ENCODE data around the gene HEG1.

HEG1 gene

DNA sequence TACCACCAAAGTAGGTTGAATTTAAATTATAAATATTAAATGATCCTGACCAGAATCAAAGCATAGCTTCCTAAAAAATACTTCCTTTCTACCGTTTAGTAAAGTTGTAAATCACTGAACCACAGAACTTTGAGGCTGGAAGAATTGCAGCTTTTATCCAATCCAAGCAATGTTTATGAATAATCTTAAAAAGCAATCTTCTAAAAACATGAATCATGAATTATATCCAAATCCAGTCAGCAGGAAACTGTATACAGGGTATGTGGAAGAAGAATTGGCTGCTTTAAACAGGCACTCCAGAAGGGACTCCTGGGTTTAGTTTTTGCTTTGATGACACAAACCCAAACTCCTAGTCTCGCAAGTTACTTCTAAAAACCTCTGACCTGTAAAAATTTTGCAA lies 30.2 kb downstream of the HEG1 start:
- CTCF ChIA-PET, result interaction anchor here (1.0 to 1.7 kb wide), 2 partner anchors 14 to 17 kb away, joined by 4 to 5 read pairs; no protein-coding TSS in a partner anchor
- POLR2A ChIA-PET, result no interaction called here

DNA sequence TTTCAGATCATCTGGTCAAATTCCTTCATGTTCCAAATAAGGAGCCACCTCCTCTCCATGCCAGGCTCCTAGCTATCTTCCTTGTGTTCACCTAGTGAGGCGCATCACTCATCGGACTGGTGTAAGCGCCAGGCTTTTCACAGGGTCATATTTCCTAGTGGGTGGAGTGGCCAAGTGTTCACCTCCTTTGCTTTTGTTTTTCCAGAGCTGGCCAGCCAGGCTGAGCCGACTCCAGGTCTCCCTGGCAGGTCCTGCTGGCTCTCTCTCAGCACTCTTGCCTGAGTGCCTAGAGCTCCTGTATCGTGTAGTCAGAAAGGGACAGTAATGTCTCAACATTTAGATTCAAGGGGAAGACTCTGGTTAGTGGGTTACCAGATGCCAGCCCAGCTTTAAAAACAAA lies 31.0 kb downstream of the HEG1 start:
- ChIA-PET CTCF (interaction anchor here (1.0 to 1.9 kb wide), 4 partner anchors 13 to 412 kb away, joined by 4 to 6 read pairs (median 4); no protein-coding TSS in a partner anchor), POLR2A (no interaction called here)
- no peak for DNase-seq (ENCODE audit: extremely low spot score)
- TF ChIP-seq, protein P1, sequence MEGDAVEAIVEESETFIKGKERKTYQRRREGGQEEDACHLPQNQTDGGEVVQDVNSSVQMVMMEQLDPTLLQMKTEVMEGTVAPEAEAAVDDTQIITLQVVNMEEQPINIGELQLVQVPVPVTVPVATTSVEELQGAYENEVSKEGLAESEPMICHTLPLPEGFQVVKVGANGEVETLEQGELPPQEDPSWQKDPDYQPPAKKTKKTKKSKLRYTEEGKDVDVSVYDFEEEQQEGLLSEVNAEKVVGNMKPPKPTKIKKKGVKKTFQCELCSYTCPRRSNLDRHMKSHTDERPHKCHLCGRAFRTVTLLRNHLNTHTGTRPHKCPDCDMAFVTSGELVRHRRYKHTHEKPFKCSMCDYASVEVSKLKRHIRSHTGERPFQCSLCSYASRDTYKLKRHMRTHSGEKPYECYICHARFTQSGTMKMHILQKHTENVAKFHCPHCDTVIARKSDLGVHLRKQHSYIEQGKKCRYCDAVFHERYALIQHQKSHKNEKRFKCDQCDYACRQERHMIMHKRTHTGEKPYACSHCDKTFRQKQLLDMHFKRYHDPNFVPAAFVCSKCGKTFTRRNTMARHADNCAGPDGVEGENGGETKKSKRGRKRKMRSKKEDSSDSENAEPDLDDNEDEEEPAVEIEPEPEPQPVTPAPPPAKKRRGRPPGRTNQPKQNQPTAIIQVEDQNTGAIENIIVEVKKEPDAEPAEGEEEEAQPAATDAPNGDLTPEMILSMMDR (IDR thresholded peaks at IDR 0.05; ENCODE audit: control extremely low read depth, extremely low read depth, low read depth, missing control alignments), result no peak

More for the DNA sequence above, 30.2 kb downstream of the HEG1 start:
- no peak for DNase-seq (ENCODE audit: extremely low spot score)
- TF ChIP-seq, protein P1 (IDR thresholded peaks at IDR 0.05; ENCODE audit: control extremely low read depth, extremely low read depth, low read depth, missing control alignments), result no peak

DNA sequence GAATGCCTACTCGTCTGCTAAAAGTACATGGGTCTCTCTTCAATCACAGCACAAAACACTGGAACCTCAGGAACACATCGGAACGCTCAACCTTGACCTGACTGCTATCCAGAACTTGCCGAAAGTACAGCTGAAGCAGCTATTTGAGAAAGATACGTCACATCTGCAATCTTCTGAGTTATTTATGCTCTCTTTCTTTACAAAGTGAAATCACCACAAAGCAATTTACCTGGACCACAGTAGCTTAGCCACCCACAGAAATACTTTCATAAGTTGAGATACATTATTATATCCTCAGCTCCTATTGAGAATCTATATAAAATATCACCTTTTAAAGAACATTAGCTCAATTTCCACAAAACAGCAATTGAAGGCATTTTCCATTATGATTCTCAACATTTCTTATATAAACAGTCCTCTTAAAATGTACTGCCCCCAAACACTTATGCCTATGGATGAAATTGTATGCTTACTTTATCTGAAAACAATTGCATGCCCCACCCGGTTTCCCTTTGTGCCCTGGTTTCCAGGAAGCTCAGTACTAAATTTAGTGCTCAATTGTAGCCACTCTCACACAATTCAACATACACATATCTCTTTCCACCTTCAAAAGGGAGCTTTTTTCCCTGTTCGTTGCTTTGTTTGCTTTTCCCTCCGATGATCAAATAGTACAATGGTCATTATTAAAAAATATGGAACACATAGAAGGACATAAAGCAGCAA lies 31.8 kb downstream of the HEG1 start:
- DNase-seq (ENCODE audit: extremely low spot score), result no peak
- TF ChIP-seq, protein P1 (IDR thresholded peaks at IDR 0.05; ENCODE audit: control extremely low read depth, extremely low read depth, low read depth, missing control alignments), result no peak
- CTCF ChIA-PET, result interaction anchor here (1.2 to 1.9 kb wide), 4 partner anchors 9 to 412 kb away, joined by 4 to 6 read pairs (median 4); no protein-coding TSS in a partner anchor
- POLR2A ChIA-PET, result no interaction called here

DNA sequence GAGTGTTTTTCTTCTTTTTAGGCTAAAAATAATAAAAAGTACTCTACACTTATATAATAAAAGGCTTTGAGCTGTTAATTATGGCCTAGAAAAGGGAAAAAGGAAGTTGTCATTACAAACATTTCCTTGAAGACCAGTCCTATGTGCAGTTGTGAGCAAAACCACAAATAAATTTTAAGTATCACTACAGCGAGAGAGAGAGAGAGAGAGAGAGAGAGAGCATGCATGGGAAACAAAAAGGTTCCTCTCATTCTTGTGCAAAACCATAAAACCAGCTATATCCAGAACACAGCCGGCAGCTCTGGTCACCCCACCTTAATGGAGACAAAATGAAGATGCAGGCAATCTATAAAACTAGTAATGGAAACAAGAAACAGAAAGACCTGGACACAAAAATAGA lies 33.6 kb downstream of the HEG1 start:
- DNase-seq (ENCODE audit: extremely low spot score), result no peak
- CTCF ChIA-PET, result interaction anchor here (0.7 to 2.5 kb wide), 9 partner anchors 10 to 359 kb away, joined by 3 to 9 read pairs (median 3); no protein-coding TSS in a partner anchor
- TF ChIP-seq, protein P1 (IDR thresholded peaks at IDR 0.05; ENCODE audit: control extremely low read depth, extremely low read depth, low read depth, missing control alignments), result no peak
- POLR2A ChIA-PET, result no interaction called here

DNA sequence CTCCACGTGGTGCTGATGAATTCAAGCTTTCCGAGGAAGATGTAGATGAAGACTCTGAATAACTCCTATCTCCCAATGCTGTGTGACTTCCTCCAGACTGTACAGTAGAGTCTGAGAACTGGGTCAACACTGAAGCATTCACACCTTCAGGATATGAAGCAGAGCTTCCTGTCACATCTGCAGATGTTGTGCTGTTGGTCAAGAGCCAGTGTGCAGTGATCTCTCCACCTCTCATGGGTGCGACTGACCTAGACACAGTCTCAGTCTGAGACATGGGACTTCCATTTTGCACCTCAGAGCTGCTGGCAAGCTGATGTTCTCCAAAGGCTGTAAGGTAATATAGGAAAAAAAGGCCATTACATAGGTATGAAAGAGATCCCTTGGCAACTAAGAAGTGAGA lies 36.5 kb downstream of the HEG1 start:
- CTCF ChIA-PET, result interaction anchor here (1.1 kb wide), 1 partner anchor 22 kb away, joined by 3 read pairs; no protein-coding TSS in a partner anchor
- no peak for DNase-seq (ENCODE audit: extremely low spot score)
- TF ChIP-seq, protein P1 (IDR thresholded peaks at IDR 0.05; ENCODE audit: control extremely low read depth, extremely low read depth, low read depth, missing control alignments), result no peak
- POLR2A ChIA-PET, result no interaction called here

DNA sequence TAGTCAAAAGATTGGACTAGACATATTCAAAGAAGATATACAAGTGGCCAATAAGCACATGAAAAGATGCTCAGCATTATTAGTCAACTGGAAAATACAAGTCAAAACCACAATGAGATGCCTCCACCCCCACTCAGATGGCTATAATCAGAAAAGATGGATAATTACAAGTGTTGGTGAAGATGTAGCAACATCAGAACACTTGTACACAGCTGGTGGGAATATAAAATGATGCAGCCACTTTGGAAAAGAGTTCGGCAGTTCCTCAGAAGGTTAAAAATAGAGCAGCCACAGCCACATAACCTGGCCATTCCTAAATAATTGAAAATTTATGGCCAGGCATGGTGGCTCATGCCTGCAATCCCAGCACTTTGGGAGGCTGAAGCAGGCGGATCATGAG lies 38.4 kb downstream of the HEG1 start:
- ChIA-PET POLR2A (no interaction called here), CTCF (no interaction called here)
- DNase-seq (ENCODE audit: extremely low spot score), result no peak
- TF ChIP-seq, protein P1 (IDR thresholded peaks at IDR 0.05; ENCODE audit: control extremely low read depth, extremely low read depth, low read depth, missing control alignments), result no peak

Measured in GM10248 (cell line).